GM23338 (cell line): ENCODE results near the gene CCL15. TPM values are rescaled to one million over a fixed set of nuclear protein-coding genes. Genes with fewer than 3 reads are reported as not detected.

ENCODE experiments used
- ATAC-seq: fragments of 200-7000 bp; cut with Tn5 transposase; 3 replicates; pipeline ENCODE4 v1.9.1; 2020
- DNase-seq: peaks from one replicate; pipeline ENCODE4 v3.0.0-alpha.2; 2015; ENCODE audit warnings: low spot score
- H2AFZ ChIP-seq: fragments of 200-600 bp; sonication (generic); 2 replicates; pipeline ENCODE4 v1.8.0; 2016; ENCODE audit warnings: antibody characterized with exemption, mild to moderate bottlenecking, moderate library complexity
- H3F3A ChIP-seq: fragments of 200-600 bp; sonication (generic); replicated peaks from 2 replicates; pipeline ENCODE4 v1.8.0; 2017; ENCODE audit warnings: antibody characterized with exemption, mixed run types, low read depth
- H3K27ac ChIP-seq: fragments of 200-600 bp; sonication (generic); 2 replicates; pipeline ENCODE4 v1.6.1; 2016; ENCODE audit warnings: low read depth
- H3K27me3 ChIP-seq: fragments of 200-600 bp; sonication (generic); 2 replicates; pipeline ENCODE4 v1.8.0; 2016; ENCODE audit warnings: mild to moderate bottlenecking, mixed run types, moderate library complexity; ENCODE audit not compliant: insufficient read depth
- H3K36me3 ChIP-seq: fragments of 200-600 bp; sonication (generic); 2 replicates; pipeline ENCODE4 v1.8.0; 2016; ENCODE audit warnings: mild to moderate bottlenecking; ENCODE audit not compliant: insufficient read depth
- H3K4me1 ChIP-seq: fragments of 200-600 bp; sonication (generic); 2 replicates; pipeline ENCODE4 v1.8.0; 2016; ENCODE audit warnings: mild to moderate bottlenecking, moderate library complexity; ENCODE audit not compliant: insufficient read depth
- H3K4me2 ChIP-seq: fragments of 200-600 bp; sonication (generic); 2 replicates; pipeline ENCODE4 v1.7.1; 2017; ENCODE audit warnings: mixed run types
- H3K4me3 ChIP-seq: fragments of 200-600 bp; sonication (generic); 2 replicates; pipeline ENCODE4 v1.6.1; 2016; ENCODE audit warnings: mixed run types
- H3K79me2 ChIP-seq: fragments of 200-600 bp; sonication (generic); replicated peaks from 2 replicates; pipeline ENCODE4 v1.8.0; 2017; ENCODE audit warnings: mild to moderate bottlenecking; ENCODE audit not compliant: insufficient read depth
- H3K9me2 ChIP-seq: fragments of 200-600 bp; sonication (generic); 2 replicates; pipeline ENCODE4 v1.8.0; 2017; ENCODE audit not compliant: insufficient read depth
- H4K20me1 ChIP-seq: fragments of 200-600 bp; sonication (generic); replicated peaks from 2 replicates; pipeline ENCODE4 v1.8.0; 2017; ENCODE audit warnings: mild to moderate bottlenecking; ENCODE audit not compliant: insufficient read depth
- H3K27ac Mint-ChIP-seq: 2 replicates; pipeline ENCODE4 v1.8.0; 2020; ENCODE audit warnings: inconsistent platforms, mild to moderate bottlenecking, moderate library complexity, mixed read lengths
- H3K27me3 Mint-ChIP-seq: 3 replicates; pipeline ENCODE4 v1.8.0; 2022; ENCODE audit warnings: low read depth, mild to moderate bottlenecking, moderate library complexity, mixed read lengths, inconsistent platforms; ENCODE audit not compliant: insufficient read depth, poor library complexity
- H3K36me3 Mint-ChIP-seq: 3 replicates; pipeline ENCODE4 v1.8.0; 2021; ENCODE audit warnings: low read depth, mild to moderate bottlenecking, inconsistent platforms, moderate library complexity, mixed read lengths
- H3K4me1 Mint-ChIP-seq: 3 replicates; pipeline ENCODE4 v1.8.0; 2020; ENCODE audit warnings: mild to moderate bottlenecking, inconsistent platforms, mixed read lengths
- H3K4me3 Mint-ChIP-seq: 3 replicates; pipeline ENCODE4 v1.8.0; 2021; ENCODE audit warnings: moderate library complexity, mild to moderate bottlenecking, inconsistent platforms, mixed read lengths
- H3K9me3 Mint-ChIP-seq: 3 replicates; pipeline ENCODE4 v1.8.0; 2020; ENCODE audit warnings: moderate library complexity, mild to moderate bottlenecking, inconsistent platforms, mixed read lengths
- CREB1 ChIP-seq: fragments of 250-450 bp; sonication (Bioruptor Pico); IDR thresholded peaks from 2 replicates; pipeline ENCODE4 v1.5.0; 2020; ENCODE audit warnings: low read depth, mild to moderate bottlenecking, moderate library complexity
- EZH2 ChIP-seq: fragments of 200-600 bp; sonication (generic); IDR thresholded peaks from one replicate; pipeline ENCODE4 v1.8.0; 2017; ENCODE audit warnings: antibody characterized with exemption, mild to moderate bottlenecking, low read depth; ENCODE audit not compliant: unreplicated experiment
- EZH2phosphoT487 ChIP-seq: fragments of 200-600 bp; sonication (generic); IDR thresholded peaks from one replicate; pipeline ENCODE4 v1.8.1; 2018; ENCODE audit warnings: antibody characterized with exemption; ENCODE audit not compliant: unreplicated experiment
- JUNB ChIP-seq: IDR thresholded peaks from one replicate; pipeline ENCODE4 v1.6.1; 2016; ENCODE audit warnings: antibody characterized with exemption; ENCODE audit not compliant: unreplicated experiment
- NANOG ChIP-seq: IDR thresholded peaks from 2 replicates; pipeline ENCODE4 v1.6.1; 2016; ENCODE audit warnings: antibody characterized with exemption, borderline replicate concordance
- POLR2AphosphoS5 ChIP-seq: IDR thresholded peaks from 2 replicates; pipeline ENCODE4 v1.6.1; 2016; ENCODE audit warnings: antibody characterized with exemption, low read depth
- STAT1 ChIP-seq: IDR thresholded peaks from one replicate; pipeline ENCODE4 v1.6.1; 2016; ENCODE audit warnings: antibody characterized with exemption; ENCODE audit not compliant: unreplicated experiment
- ZNF114 ChIP-seq: fragments of 250-450 bp; sonication (Bioruptor Pico); IDR thresholded peaks from 2 replicates; pipeline ENCODE4 v1.5.0; 2020; ENCODE audit warnings: mild to moderate bottlenecking, moderate library complexity
- ZNF331 ChIP-seq: fragments of 250-450 bp; sonication (Bioruptor Pico); IDR thresholded peaks from 2 replicates; pipeline ENCODE4 v1.5.0; 2020; ENCODE audit warnings: low read depth, mild to moderate bottlenecking, moderate library complexity
- polyA plus RNA-seq: library from polyadenylated mRNA; unstranded; fragments of >200 nt; fragmentation: Nextera tagmentation; extraction: Ambion mirVana; gene quantifications from 2 replicates; pipeline ENCODE4 v1.2.1, GENCODE V29; 2016
- total RNA-seq: library from RNA; depleted of rRNA; stranded (reverse); fragments of >200 nt; shearing (Covaris generic); gene quantifications from 2 replicates; pipeline ENCODE4 v1.2.3, GENCODE V29; 2014
- TF ChIP-seq, protein P1 (sequence below): IDR thresholded peaks from 2 replicates; pipeline ENCODE4 v1.6.1; 2016; ENCODE audit warnings: antibody characterized with exemption
- TF ChIP-seq, protein P2 (sequence below): fragments of 250-450 bp; sonication (Bioruptor Pico); IDR thresholded peaks from 2 replicates; pipeline ENCODE4 v1.5.0; 2020; ENCODE audit warnings: mild to moderate bottlenecking, moderate library complexity
- TF ChIP-seq, protein P3 (sequence below), 2 experiments: fragments of 200-600 bp in 1 of 2; sonication (generic) in 1 of 2; conservative IDR thresholded peaks; 2 replicates each; pipeline versions ENCODE4 v1.5.1 to v1.6.1; 2016 to 2017; ENCODE audit warnings: antibody characterized with exemption in 2 of 2, low read depth in 2 of 2, mild to moderate bottlenecking in 2 of 2, moderate library complexity in 1 of 2
- TF ChIP-seq, protein P4 (sequence below): IDR thresholded peaks from one replicate; pipeline ENCODE4 v1.6.1; 2018; ENCODE audit warnings: antibody characterized with exemption; ENCODE audit not compliant: unreplicated experiment

The CCL15 gene
- total and polyA plus RNA-seq, 2 experiments from 2014 or later = not detected

DNA sequence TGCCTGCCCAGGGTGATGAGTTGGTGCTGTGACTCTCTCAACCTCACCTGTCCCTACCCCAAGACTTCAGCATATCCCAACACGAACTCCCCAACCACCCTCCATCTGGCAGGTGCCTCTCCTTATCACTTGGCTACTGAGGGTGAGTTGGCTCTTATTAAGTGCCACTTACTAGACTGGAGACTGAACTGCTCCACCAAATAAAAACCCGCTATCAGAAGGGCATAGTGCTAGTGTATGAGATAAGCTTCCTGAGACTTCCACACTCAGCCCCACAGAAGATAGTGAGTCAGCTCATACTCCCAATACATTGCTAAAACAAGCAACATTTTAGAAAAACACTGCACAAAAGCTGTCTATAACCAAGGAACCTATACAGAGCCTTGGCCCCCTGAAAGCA, 46.7 kb upstream of the CCL15 start:
- H4K20me1 ChIP-seq = no peaks in the 10 kb centered on the region
- H3K9me3 Mint-ChIP-seq = peaks cover 22% of the 10 kb centered on the region
- no peak overlapping the region for H3K4me3 ChIP-seq

More for the DNA sequence above, 46.7 kb upstream of the CCL15 start:
- H3K4me3 Mint-ChIP-seq = no peak overlapping the region
- no peaks in the 10 kb centered on the region for H3K27me3 ChIP-seq
- DNase-seq (no peak), ATAC-seq (no peak)
- H3K27ac ChIP-seq = no peak overlapping the region
- no peak overlapping the region for H2AFZ ChIP-seq
- H3F3A ChIP-seq = no peaks in the 10 kb centered on the region
- H3K9me2 ChIP-seq = no peaks in the 10 kb centered on the region; the same call in 1 of the 2 replicates
- H3K27ac Mint-ChIP-seq = no peak overlapping the region
- no peaks in the 10 kb centered on the region for H3K36me3 Mint-ChIP-seq
- H3K4me2 ChIP-seq = no peak overlapping the region
- H3K4me1 ChIP-seq = no peaks in the 10 kb centered on the region
- H3K4me1 Mint-ChIP-seq = no peaks in the 10 kb centered on the region
- no peaks in the 10 kb centered on the region for H3K79me2 ChIP-seq
- H3K27me3 Mint-ChIP-seq = no peaks in the 10 kb centered on the region
- 0 out of 2 replicates have a peak, but pooled peaks cover 3% of the 10 kb centered on the region for H3K36me3 ChIP-seq
- TF ChIP-seq, protein P1, sequence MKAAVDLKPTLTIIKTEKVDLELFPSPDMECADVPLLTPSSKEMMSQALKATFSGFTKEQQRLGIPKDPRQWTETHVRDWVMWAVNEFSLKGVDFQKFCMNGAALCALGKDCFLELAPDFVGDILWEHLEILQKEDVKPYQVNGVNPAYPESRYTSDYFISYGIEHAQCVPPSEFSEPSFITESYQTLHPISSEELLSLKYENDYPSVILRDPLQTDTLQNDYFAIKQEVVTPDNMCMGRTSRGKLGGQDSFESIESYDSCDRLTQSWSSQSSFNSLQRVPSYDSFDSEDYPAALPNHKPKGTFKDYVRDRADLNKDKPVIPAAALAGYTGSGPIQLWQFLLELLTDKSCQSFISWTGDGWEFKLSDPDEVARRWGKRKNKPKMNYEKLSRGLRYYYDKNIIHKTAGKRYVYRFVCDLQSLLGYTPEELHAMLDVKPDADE = no peak
- TF ChIP-seq CREB1 (CRISPR knock-in tag) (no peak), ZNF331 (CRISPR knock-in tag) (no peak), EZH2 (no peak), NANOG (no peak), JUNB (no peak), POLR2AphosphoS5 (no peak), EZH2phosphoT487 (no peak), ZNF114 (CRISPR knock-in tag) (no peak), STAT1 (no peak)
- TF ChIP-seq, protein P2, sequence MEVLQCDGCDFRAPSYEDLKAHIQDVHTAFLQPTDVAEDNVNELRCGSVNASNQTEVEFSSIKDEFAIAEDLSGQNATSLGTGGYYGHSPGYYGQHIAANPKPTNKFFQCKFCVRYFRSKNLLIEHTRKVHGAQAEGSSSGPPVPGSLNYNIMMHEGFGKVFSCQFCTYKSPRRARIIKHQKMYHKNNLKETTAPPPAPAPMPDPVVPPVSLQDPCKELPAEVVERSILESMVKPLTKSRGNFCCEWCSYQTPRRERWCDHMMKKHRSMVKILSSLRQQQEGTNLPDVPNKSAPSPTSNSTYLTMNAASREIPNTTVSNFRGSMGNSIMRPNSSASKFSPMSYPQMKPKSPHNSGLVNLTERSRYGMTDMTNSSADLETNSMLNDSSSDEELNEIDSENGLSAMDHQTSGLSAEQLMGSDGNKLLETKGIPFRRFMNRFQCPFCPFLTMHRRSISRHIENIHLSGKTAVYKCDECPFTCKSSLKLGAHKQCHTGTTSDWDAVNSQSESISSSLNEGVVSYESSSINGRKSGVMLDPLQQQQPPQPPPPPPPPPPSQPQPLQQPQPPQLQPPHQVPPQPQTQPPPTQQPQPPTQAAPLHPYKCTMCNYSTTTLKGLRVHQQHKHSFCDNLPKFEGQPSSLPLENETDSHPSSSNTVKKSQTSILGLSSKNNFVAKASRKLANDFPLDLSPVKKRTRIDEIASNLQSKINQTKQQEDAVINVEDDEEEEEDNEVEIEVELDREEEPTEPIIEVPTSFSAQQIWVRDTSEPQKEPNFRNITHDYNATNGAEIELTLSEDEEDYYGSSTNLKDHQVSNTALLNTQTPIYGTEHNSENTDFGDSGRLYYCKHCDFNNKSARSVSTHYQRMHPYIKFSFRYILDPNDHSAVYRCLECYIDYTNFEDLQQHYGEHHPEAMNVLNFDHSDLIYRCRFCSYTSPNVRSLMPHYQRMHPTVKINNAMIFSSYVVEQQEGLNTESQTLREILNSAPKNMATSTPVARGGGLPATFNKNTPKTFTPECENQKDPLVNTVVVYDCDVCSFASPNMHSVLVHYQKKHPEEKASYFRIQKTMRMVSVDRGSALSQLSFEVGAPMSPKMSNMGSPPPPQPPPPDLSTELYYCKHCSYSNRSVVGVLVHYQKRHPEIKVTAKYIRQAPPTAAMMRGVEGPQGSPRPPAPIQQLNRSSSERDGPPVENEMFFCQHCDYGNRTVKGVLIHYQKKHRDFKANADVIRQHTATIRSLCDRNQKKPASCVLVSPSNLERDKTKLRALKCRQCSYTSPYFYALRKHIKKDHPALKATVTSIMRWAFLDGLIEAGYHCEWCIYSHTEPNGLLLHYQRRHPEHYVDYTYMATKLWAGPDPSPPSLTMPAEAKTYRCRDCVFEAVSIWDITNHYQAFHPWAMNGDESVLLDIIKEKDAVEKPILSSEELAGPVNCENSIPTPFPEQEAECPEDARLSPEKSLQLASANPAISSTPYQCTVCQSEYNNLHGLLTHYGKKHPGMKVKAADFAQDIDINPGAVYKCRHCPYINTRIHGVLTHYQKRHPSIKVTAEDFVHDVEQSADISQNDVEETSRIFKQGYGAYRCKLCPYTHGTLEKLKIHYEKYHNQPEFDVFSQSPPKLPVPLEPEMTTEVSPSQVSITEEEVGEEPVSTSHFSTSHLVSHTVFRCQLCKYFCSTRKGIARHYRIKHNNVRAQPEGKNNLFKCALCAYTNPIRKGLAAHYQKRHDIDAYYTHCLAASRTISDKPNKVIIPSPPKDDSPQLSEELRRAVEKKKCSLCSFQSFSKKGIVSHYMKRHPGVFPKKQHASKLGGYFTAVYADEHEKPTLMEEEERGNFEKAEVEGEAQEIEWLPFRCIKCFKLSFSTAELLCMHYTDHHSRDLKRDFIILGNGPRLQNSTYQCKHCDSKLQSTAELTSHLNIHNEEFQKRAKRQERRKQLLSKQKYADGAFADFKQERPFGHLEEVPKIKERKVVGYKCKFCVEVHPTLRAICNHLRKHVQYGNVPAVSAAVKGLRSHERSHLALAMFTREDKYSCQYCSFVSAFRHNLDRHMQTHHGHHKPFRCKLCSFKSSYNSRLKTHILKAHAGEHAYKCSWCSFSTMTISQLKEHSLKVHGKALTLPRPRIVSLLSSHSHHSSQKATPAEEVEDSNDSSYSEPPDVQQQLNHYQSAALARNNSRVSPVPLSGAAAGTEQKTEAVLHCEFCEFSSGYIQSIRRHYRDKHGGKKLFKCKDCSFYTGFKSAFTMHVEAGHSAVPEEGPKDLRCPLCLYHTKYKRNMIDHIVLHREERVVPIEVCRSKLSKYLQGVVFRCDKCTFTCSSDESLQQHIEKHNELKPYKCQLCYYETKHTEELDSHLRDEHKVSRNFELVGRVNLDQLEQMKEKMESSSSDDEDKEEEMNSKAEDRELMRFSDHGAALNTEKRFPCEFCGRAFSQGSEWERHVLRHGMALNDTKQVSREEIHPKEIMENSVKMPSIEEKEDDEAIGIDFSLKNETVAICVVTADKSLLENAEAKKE (CRISPR knock-in tag) = no peak
- TF ChIP-seq, protein P3, sequence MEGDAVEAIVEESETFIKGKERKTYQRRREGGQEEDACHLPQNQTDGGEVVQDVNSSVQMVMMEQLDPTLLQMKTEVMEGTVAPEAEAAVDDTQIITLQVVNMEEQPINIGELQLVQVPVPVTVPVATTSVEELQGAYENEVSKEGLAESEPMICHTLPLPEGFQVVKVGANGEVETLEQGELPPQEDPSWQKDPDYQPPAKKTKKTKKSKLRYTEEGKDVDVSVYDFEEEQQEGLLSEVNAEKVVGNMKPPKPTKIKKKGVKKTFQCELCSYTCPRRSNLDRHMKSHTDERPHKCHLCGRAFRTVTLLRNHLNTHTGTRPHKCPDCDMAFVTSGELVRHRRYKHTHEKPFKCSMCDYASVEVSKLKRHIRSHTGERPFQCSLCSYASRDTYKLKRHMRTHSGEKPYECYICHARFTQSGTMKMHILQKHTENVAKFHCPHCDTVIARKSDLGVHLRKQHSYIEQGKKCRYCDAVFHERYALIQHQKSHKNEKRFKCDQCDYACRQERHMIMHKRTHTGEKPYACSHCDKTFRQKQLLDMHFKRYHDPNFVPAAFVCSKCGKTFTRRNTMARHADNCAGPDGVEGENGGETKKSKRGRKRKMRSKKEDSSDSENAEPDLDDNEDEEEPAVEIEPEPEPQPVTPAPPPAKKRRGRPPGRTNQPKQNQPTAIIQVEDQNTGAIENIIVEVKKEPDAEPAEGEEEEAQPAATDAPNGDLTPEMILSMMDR (conservative IDR thresholded peaks at IDR 0.05; ENCODE audit: low read depth in 2 of 2) = no peak
- TF ChIP-seq, protein P4, sequence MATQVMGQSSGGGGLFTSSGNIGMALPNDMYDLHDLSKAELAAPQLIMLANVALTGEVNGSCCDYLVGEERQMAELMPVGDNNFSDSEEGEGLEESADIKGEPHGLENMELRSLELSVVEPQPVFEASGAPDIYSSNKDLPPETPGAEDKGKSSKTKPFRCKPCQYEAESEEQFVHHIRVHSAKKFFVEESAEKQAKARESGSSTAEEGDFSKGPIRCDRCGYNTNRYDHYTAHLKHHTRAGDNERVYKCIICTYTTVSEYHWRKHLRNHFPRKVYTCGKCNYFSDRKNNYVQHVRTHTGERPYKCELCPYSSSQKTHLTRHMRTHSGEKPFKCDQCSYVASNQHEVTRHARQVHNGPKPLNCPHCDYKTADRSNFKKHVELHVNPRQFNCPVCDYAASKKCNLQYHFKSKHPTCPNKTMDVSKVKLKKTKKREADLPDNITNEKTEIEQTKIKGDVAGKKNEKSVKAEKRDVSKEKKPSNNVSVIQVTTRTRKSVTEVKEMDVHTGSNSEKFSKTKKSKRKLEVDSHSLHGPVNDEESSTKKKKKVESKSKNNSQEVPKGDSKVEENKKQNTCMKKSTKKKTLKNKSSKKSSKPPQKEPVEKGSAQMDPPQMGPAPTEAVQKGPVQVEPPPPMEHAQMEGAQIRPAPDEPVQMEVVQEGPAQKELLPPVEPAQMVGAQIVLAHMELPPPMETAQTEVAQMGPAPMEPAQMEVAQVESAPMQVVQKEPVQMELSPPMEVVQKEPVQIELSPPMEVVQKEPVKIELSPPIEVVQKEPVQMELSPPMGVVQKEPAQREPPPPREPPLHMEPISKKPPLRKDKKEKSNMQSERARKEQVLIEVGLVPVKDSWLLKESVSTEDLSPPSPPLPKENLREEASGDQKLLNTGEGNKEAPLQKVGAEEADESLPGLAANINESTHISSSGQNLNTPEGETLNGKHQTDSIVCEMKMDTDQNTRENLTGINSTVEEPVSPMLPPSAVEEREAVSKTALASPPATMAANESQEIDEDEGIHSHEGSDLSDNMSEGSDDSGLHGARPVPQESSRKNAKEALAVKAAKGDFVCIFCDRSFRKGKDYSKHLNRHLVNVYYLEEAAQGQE = no peak
